ENCODE measurements around the gene ZNF184.

DNA sequence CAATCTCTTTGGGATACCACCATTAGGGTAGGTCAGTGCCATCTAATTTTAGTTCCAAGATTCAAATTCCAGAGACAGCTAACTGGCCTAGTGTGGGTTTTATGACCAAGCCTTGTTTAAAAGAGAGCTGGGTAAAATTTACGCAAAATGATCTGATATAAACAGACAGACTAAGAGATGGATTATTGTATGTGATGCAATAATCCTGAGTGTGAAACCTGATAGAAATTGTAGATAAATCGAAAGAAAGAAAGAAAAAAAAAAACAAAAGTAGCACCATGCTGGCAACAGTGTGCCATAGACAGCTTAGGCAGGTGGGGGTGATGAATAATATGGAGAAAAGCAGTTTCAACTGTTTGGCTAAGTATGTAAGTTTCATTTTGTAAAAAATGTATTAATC is 2.9 kb downstream of the ZNF184 start:
- TF ChIP-seq CTCF (IDR thresholded peaks at IDR 0.05) (no peak), POLR2A (IDR thresholded peaks at IDR 0.05) (no peak)
